ENCODE measurements around the gene STK33.

The STK33 gene

GRCh38 chr11:8610532-8611116 is 16.6 kb upstream of the STK33 start:
- TF ChIP-seq CTCF (IDR thresholded peaks at IDR 0.05; ENCODE audit: unreplicated experiment in 3 of 3): no peak
- no peak overlapping the region for H3K4me3 Mint-ChIP-seq
- peaks cover 27% of the 10 kb centered on the region for H3K4me1 Mint-ChIP-seq
- H3K27me3 Mint-ChIP-seq (ENCODE audit: low read depth): no peaks in the 10 kb centered on the region
- peak overlapping the region in 2 of 3 experiments; percentile 6 to 77 for H3K27ac Mint-ChIP-seq
- no peaks in the 10 kb centered on the region for H3K36me3 Mint-ChIP-seq (ENCODE audit: low read depth)
- H3K9me3 Mint-ChIP-seq: no peaks in the 10 kb centered on the region

- H3K4me3 Mint-ChIP-seq: no peak overlapping the region
- peaks cover 4% of the 10 kb centered on the region for H3K27me3 Mint-ChIP-seq (ENCODE audit: low read depth)
- no peaks in the 10 kb centered on the region for H3K36me3 Mint-ChIP-seq (ENCODE audit: low read depth)
- no peak overlapping the region for H3K27ac Mint-ChIP-seq
- H3K4me1 Mint-ChIP-seq: peaks cover 32% of the 10 kb centered on the region
- TF ChIP-seq CTCF (IDR thresholded peaks at IDR 0.05; ENCODE audit: unreplicated experiment in 3 of 3): no peak
- H3K9me3 Mint-ChIP-seq: no peaks in the 10 kb centered on the region
Measured at GRCh38 chr11:8608652-8609051, 14.6 kb upstream of the STK33 start.

GRCh38 chr11:8605971-8606563 is 12.0 kb upstream of the STK33 start:
- no peak overlapping the region for H3K27ac Mint-ChIP-seq
- TF ChIP-seq CTCF (IDR thresholded peaks at IDR 0.05; ENCODE audit: unreplicated experiment in 3 of 3): no peak
- H3K27me3 Mint-ChIP-seq (ENCODE audit: low read depth): peaks cover 4% of the 10 kb centered on the region
- H3K36me3 Mint-ChIP-seq (ENCODE audit: low read depth): no peaks in the 10 kb centered on the region
- H3K9me3 Mint-ChIP-seq: no peaks in the 10 kb centered on the region
- H3K4me1 Mint-ChIP-seq: peaks cover 18% of the 10 kb centered on the region
- H3K4me3 Mint-ChIP-seq: no peak overlapping the region

- peak; percentile 38 to 55 (median 45) for TF ChIP-seq CTCF (IDR thresholded peaks at IDR 0.05; ENCODE audit: unreplicated experiment in 3 of 3)
- Mint-ChIP-seq H3K4me1 (peaks cover 8% of the 10 kb centered on the region), H3K36me3 (ENCODE audit: low read depth) (no peaks in the 10 kb centered on the region), H3K27ac (peak overlapping the region in 1 of 3 experiments; percentile 47), H3K9me3 (no peaks in the 10 kb centered on the region), H3K4me3 (no peak overlapping the region), H3K27me3 (ENCODE audit: low read depth) (peaks cover 4% of the 10 kb centered on the region)
Measured at GRCh38 chr11:8604078-8604723, 10.2 kb upstream of the STK33 start.

- Mint-ChIP-seq H3K27me3 (ENCODE audit: low read depth) (peaks cover 4% of the 10 kb centered on the region), H3K27ac (no peak overlapping the region), H3K4me3 (no peak overlapping the region), H3K9me3 (no peaks in the 10 kb centered on the region), H3K36me3 (ENCODE audit: low read depth) (no peaks in the 10 kb centered on the region), H3K4me1 (peaks cover 8% of the 10 kb centered on the region)
- TF ChIP-seq CTCF (IDR thresholded peaks at IDR 0.05; ENCODE audit: unreplicated experiment in 3 of 3): no peak
Measured at GRCh38 chr11:8603696-8604077, 9.7 kb upstream of the STK33 start.
